HepG2 (cell line): Measurements from ENCODE around the gene IL5RA. TPM values are rescaled to one million over a fixed set of nuclear protein-coding genes. Genes with fewer than 3 reads are reported as not detected.
A peak's percentile ranks its signal among the peaks of the same experiment; 100 is the strongest.

ENCODE experiments used
- CREB1 ChIP-seq, 2 experiments: fragments of 450-650 bp in 1 of 2; IDR thresholded peaks; 2 replicates each; pipeline ENCODE4 v1.6.1; 2016 to 2017; ENCODE audit warnings: control low read depth in 1 of 2, mild to moderate bottlenecking in 1 of 2, missing compliant biosample characterization in 1 of 2, missing genetic modification characterization in 1 of 2
- FOSL2 ChIP-seq: sonication (generic); formaldehyde crosslinking; IDR thresholded peaks from 2 replicates; pipeline ENCODE4 v1.4.0; 2020; ENCODE audit warnings: missing genetic modification reagents
- GABPB1 ChIP-seq: IDR thresholded peaks from 2 replicates; pipeline ENCODE4 v1.6.1; 2016; ENCODE audit warnings: mild to moderate bottlenecking, missing genetic modification reagents, moderate library complexity, missing compliant biosample characterization
- KLF16 ChIP-seq, 2 experiments: sonication (generic) in 1 of 2; formaldehyde crosslinking in 1 of 2; IDR thresholded peaks; 2 replicates each; pipeline versions ENCODE4 v1.6.1 to v1.8.0; 2016 to 2023; ENCODE audit warnings: missing genetic modification reagents in 2 of 2, missing compliant biosample characterization in 1 of 2
- MED8 ChIP-seq: sonication (generic); formaldehyde crosslinking; IDR thresholded peaks from 2 replicates; pipeline ENCODE4 v1.8.1; 2023; ENCODE audit warnings: mild to moderate bottlenecking, missing genetic modification reagents; ENCODE audit not compliant: insufficient replicate concordance
- MTA1 ChIP-seq: sonication (generic); formaldehyde crosslinking; IDR thresholded peaks from 2 replicates; pipeline ENCODE4 v1.4.0; 2020; ENCODE audit warnings: missing genetic modification reagents, mild to moderate bottlenecking, borderline replicate concordance
- POLR2AphosphoS2 ChIP-seq: IDR thresholded peaks from 2 replicates; pipeline ENCODE4 v1.6.1; 2011; ENCODE audit warnings: low read depth, low read length, improper control_type of control experiment
- SALL1 ChIP-seq: sonication (generic); formaldehyde crosslinking; IDR thresholded peaks from 2 replicates; pipeline ENCODE4 v1.8.0; 2022; ENCODE audit warnings: mild to moderate bottlenecking, missing genetic modification reagents
- SIX4 ChIP-seq: sonication (generic); formaldehyde crosslinking; IDR thresholded peaks from 2 replicates; pipeline ENCODE4 v1.4.0; 2020; ENCODE audit warnings: missing genetic modification reagents
- SP1 ChIP-seq, 2 experiments: fragments of 450-650 bp in 1 of 2; sonication (generic) in 1 of 2; formaldehyde crosslinking in 1 of 2; IDR thresholded peaks; 2 replicates each; pipeline versions ENCODE4 v1.4.0 to v1.6.1; 2016 to 2020; ENCODE audit warnings: missing genetic modification reagents in 1 of 2
- STAT5B ChIP-seq: sonication (generic); formaldehyde crosslinking; IDR thresholded peaks from 2 replicates; pipeline ENCODE4 v1.4.0; 2020; ENCODE audit warnings: missing genetic modification reagents
- ZEB1 ChIP-seq: IDR thresholded peaks from 2 replicates; pipeline ENCODE4 v1.6.1; 2012; ENCODE audit warnings: mild to moderate bottlenecking, low read depth, inconsistent platforms; ENCODE audit not compliant: insufficient replicate concordance
- ZNF317 ChIP-seq: sonication (generic); formaldehyde crosslinking; IDR thresholded peaks from 2 replicates; pipeline ENCODE4 v1.5.0; 2020; ENCODE audit warnings: mild to moderate bottlenecking, missing genetic modification reagents
- ZNF773 ChIP-seq: sonication (generic); formaldehyde crosslinking; IDR thresholded peaks from 2 replicates; pipeline ENCODE4 v1.4.0; 2020; ENCODE audit warnings: missing genetic modification reagents, borderline replicate concordance
- ZNF777 ChIP-seq: sonication (generic); formaldehyde crosslinking; IDR thresholded peaks from 2 replicates; pipeline ENCODE4 v1.4.0; 2020; ENCODE audit warnings: missing genetic modification reagents
- polyA plus RNA-seq, 8 experiments: library from polyadenylated mRNA; depleted of rRNA in 3 of 8; stranded (reverse) in 7 of 8; unstranded in 1 of 8; fragments of >200 nt; fragmentation: Illumina TruSeq in 4 of 8; extraction: Trizol in 4 of 8; gene quantifications; 2 replicates each; pipeline versions ENCODE4 v1.2.1 to v1.2.3, GENCODE V29; 2011 to 2016; ENCODE audit warnings: low read depth in 4 of 8, missing spikeins in 1 of 8, mixed read lengths in 1 of 8; ENCODE audit not compliant: insufficient read depth in 1 of 8
- total RNA-seq, 5 experiments: library from RNA; depleted of rRNA; stranded (reverse); fragments of >200 nt; fragmentation: Illumina TruSeq; extraction: Trizol; gene quantifications; 2 replicates each; pipeline ENCODE4 v1.2.3, GENCODE V29; 2016; ENCODE audit warnings: low read depth in 1 of 5
- TF ChIP-seq, protein P1 (sequence below): sonication (generic); formaldehyde crosslinking; IDR thresholded peaks from 2 replicates; pipeline ENCODE4 v1.4.0; 2020; ENCODE audit warnings: missing genetic modification reagents, borderline replicate concordance
- TF ChIP-seq, protein P2 (sequence below): sonication (generic); formaldehyde crosslinking; IDR thresholded peaks from one replicate; pipeline ENCODE4 v1.5.1; 2020; ENCODE audit warnings: mild to moderate bottlenecking, missing genetic modification reagents; ENCODE audit errors: not compliant biosample characterization

Gene IL5RA
- total and polyA plus RNA-seq, 2 of the 13 experiments (the other 11 are each of a cell fraction or from before 2014, with no cell fraction given): not detected

DNA sequence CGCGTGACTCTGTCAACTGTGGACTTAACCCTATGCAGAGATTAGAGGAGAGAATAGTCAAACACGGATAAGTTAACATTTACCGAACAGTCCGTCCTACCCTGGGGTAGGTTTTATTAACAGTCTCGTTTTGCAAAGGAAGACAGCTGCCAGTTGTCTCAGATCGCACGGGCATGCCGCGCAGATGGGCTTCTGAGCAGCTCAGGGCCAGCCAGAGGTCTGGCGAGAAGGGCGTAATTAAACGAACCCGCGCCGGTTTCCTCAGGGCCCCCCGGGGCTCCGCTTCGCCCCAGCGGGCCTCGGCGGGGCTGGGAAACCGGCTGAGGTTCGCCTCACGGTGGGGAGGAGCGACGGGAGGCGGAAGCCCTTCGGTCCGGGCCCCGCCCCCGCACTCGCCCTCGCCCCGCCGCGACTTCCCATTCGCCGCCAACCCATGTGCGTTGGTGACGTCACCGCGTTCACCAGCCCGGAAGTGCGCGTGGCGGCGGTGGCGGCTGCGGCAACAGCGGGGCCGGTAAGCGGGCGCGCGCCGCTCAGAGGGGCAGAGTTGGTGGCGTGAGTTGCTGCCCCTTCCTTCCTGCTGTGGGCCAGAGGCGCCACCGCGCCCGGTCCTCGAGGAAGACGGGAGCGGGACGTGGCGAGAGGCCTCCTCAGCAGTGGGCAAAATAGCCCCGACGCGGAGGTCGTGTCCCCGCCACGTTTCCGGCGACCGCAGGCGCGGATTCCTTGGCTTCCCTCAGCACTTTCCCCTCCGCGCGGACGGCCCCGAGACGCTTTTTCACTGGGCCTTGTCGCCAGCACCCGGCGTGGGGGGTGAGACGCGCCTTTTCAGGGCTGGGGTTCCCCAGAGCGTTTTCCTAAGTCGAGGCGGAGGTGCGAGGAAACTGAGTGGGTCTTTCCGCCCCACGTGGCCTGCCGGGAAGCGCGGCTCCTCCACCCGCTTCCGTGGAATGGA, 16.6 kb upstream of the IL5RA start, which contains the start of gene TRNT1 (continued):
- TF ChIP-seq CREB1 (IDR thresholded peaks at IDR 0.05): peak; percentile 100
- peak; percentile 90 for TF ChIP-seq CREB1 (CRISPR knock-in tag; IDR thresholded peaks at IDR 0.05)
- TF ChIP-seq, protein P1, sequence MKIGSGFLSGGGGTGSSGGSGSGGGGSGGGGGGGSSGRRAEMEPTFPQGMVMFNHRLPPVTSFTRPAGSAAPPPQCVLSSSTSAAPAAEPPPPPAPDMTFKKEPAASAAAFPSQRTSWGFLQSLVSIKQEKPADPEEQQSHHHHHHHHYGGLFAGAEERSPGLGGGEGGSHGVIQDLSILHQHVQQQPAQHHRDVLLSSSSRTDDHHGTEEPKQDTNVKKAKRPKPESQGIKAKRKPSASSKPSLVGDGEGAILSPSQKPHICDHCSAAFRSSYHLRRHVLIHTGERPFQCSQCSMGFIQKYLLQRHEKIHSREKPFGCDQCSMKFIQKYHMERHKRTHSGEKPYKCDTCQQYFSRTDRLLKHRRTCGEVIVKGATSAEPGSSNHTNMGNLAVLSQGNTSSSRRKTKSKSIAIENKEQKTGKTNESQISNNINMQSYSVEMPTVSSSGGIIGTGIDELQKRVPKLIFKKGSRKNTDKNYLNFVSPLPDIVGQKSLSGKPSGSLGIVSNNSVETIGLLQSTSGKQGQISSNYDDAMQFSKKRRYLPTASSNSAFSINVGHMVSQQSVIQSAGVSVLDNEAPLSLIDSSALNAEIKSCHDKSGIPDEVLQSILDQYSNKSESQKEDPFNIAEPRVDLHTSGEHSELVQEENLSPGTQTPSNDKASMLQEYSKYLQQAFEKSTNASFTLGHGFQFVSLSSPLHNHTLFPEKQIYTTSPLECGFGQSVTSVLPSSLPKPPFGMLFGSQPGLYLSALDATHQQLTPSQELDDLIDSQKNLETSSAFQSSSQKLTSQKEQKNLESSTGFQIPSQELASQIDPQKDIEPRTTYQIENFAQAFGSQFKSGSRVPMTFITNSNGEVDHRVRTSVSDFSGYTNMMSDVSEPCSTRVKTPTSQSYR: no peak
- peak; percentile 17; the same call in 1 of the 2 replicates for TF ChIP-seq SIX4 (CRISPR knock-in tag)
- peak; percentile 87 for TF ChIP-seq SALL1 (CRISPR knock-in tag)
- TF ChIP-seq STAT5B: no peak
- 0 out of 2 replicates have a peak, but pooled peaks have one; percentile 37 for TF ChIP-seq MTA1 (CRISPR knock-in tag)
- TF ChIP-seq, protein P2, sequence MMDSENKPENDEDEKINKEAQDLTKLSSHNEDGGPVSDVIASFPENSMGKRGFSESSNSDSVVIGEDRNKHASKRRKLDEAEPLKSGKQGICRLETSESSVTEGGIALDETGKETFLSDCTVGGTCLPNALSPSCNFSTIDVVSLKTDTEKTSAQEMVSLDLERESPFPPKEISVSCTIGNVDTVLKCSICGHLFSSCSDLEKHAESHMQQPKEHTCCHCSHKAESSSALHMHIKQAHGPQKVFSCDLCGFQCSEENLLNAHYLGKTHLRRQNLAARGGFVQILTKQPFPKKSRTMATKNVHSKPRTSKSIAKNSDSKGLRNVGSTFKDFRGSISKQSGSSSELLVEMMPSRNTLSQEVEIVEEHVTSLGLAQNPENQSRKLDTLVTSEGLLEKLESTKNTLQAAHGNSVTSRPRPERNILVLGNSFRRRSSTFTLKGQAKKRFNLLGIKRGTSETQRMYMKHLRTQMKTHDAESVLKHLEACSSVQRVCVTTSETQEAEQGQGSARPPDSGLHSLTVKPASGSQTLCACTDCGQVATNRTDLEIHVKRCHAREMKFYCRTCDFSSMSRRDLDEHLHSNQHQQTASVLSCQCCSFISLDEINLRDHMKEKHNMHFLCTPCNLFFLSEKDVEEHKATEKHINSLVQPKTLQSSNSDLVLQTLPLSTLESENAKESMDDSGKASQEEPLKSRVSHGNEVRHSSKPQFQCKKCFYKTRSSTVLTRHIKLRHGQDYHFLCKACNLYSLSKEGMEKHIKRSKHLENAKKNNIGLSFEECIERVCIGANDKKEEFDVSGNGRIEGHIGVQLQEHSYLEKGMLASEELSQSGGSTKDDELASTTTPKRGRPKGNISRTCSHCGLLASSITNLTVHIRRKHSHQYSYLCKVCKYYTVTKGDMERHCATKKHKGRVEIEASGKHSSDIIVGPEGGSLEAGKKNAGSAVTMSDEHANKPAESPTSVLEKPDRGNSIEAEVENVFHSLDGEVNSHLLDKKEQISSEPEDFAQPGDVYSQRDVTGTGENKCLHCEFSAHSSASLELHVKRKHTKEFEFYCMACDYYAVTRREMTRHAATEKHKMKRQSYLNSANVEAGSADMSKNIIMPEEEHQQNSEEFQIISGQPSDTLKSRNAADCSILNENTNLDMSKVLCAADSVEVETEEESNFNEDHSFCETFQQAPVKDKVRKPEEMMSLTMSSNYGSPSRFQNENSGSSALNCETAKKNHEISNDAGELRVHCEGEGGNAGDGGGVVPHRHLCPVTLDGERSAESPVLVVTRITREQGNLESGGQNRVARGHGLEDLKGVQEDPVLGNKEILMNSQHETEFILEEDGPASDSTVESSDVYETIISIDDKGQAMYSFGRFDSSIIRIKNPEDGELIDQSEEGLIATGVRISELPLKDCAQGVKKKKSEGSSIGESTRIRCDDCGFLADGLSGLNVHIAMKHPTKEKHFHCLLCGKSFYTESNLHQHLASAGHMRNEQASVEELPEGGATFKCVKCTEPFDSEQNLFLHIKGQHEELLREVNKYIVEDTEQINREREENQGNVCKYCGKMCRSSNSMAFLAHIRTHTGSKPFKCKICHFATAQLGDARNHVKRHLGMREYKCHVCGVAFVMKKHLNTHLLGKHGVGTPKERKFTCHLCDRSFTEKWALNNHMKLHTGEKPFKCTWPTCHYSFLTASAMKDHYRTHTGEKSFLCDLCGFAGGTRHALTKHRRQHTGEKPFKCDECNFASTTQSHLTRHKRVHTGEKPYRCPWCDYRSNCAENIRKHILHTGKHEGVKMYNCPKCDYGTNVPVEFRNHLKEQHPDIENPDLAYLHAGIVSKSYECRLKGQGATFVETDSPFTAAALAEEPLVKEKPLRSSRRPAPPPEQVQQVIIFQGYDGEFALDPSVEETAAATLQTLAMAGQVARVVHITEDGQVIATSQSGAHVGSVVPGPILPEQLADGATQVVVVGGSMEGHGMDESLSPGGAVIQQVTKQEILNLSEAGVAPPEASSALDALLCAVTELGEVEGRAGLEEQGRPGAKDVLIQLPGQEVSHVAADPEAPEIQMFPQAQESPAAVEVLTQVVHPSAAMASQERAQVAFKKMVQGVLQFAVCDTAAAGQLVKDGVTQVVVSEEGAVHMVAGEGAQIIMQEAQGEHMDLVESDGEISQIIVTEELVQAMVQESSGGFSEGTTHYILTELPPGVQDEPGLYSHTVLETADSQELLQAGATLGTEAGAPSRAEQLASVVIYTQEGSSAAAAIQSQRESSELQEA: peak; percentile 86
- TF ChIP-seq GABPB1 (CRISPR knock-in tag): peak; percentile 97
- no peak for TF ChIP-seq ZEB1
- TF ChIP-seq SP1 (IDR thresholded peaks at IDR 0.05): no peak
- no peak for TF ChIP-seq SP1 (CRISPR knock-in tag; IDR thresholded peaks at IDR 0.05)
- peak in 1 of 2 experiments; percentile 52; a peak in 1 of 4 replicates for TF ChIP-seq KLF16 (CRISPR knock-in tag; IDR thresholded peaks at IDR 0.05)
- TF ChIP-seq MED8 (CRISPR knock-in tag): no peak
- TF ChIP-seq ZNF777 (CRISPR knock-in tag): peak; percentile 76
- peak; percentile 55 for TF ChIP-seq FOSL2
- TF ChIP-seq ZNF773 (CRISPR knock-in tag): peak; percentile 11; the same call in 1 of the 2 replicates
- no peak for TF ChIP-seq POLR2AphosphoS2
- TF ChIP-seq ZNF317: no peak; the same call in 1 of the 2 replicates
